Caco-2 (cell line): Measurements from ENCODE around the gene TMEM53. TPM values are rescaled to one million over a fixed set of nuclear protein-coding genes. Genes with fewer than 3 reads are reported as not detected.

Experiments used
- BruUV-seq: library from RNA; stranded (reverse); fragments of 400-500 nt; replicated peaks from 2 replicates; lab custom pipeline; 2021; lab: Mats Ljungman, UMichigan
- CTCF ChIA-PET: fragments of 300-600 bp; sonication (Branson Sonifier 250); formaldehyde crosslinking; loops from one replicate; lab custom pipeline; 2022; ENCODE audit warnings: antibody characterized with exemption; lab: Charles Lee
- POLR2A ChIA-PET: fragments of 300-600 bp; sonication (Branson Sonifier 250); formaldehyde crosslinking; loops from one replicate; lab custom pipeline; 2022; ENCODE audit warnings: antibody characterized with exemption; lab: Charles Lee
- DNase-seq, 2 experiments: peaks; one replicate each; pipeline versions ENCODE4 v3.0.0 to v3.0.0-alpha.2; 2020 to 2022
- H3K27me3 ChIP-seq: replicated peaks from 2 replicates; pipeline ENCODE4 v1.6.0; 2011; ENCODE audit warnings: low read length; ENCODE audit not compliant: control insufficient read depth, insufficient read depth
- H3K36me3 ChIP-seq: 2 replicates; pipeline ENCODE4 v1.5.1; 2011; ENCODE audit warnings: low read length; ENCODE audit not compliant: control insufficient read depth, insufficient read depth
- H3K4me1 ChIP-seq: fragments of 250-450 bp; sonication (Bioruptor Pico); 2 replicates; pipeline ENCODE4 v1.5.1; 2020; ENCODE audit warnings: mild to moderate bottlenecking
- H3K4me3 ChIP-seq: 2 replicates; pipeline ENCODE4 v1.5.1; 2011; ENCODE audit warnings: low read depth, mild to moderate bottlenecking, control low read depth, low read length
- H3K9me3 ChIP-seq: fragments of 250-450 bp; sonication (Bioruptor Pico); 2 replicates; pipeline ENCODE4 v1.5.1; 2020; ENCODE audit warnings: mild to moderate bottlenecking, moderate library complexity
- H3K27ac Mint-ChIP-seq: one replicate; pipeline ENCODE4 v1.8.0; 2022; ENCODE audit warnings: mixed read lengths; ENCODE audit not compliant: unreplicated experiment
- H3K27me3 Mint-ChIP-seq: one replicate; pipeline ENCODE4 v1.8.0; 2022; ENCODE audit warnings: mixed read lengths; ENCODE audit not compliant: insufficient read depth, unreplicated experiment
- H3K36me3 Mint-ChIP-seq: one replicate; pipeline ENCODE4 v1.8.0; 2022; ENCODE audit warnings: mild to moderate bottlenecking, mixed read lengths; ENCODE audit not compliant: insufficient read depth, unreplicated experiment
- H3K4me1 Mint-ChIP-seq: one replicate; pipeline ENCODE4 v1.8.0; 2022; ENCODE audit warnings: low read depth, mixed read lengths; ENCODE audit not compliant: unreplicated experiment
- H3K4me3 Mint-ChIP-seq: one replicate; pipeline ENCODE4 v1.8.0; 2022; ENCODE audit warnings: mild to moderate bottlenecking, moderate library complexity, mixed read lengths; ENCODE audit not compliant: unreplicated experiment
- H3K9me3 Mint-ChIP-seq: one replicate; pipeline ENCODE4 v1.8.0; 2022; ENCODE audit warnings: mixed read lengths; ENCODE audit not compliant: unreplicated experiment
- CTCF ChIP-seq, 2 experiments: fragments of 200-600 bp in 1 of 2; IDR thresholded peaks; 1 replicate in 1 of 2; 2 replicates in 1 of 2; pipeline versions ENCODE4 v1.5.1 to v1.8.0; 2011 to 2022; ENCODE audit warnings: antibody characterized with exemption in 1 of 2, control low read depth in 1 of 2, inconsistent platforms in 1 of 2, low read depth in 1 of 2, low read length in 1 of 2, mild to moderate bottlenecking in 1 of 2, moderate library complexity in 1 of 2; ENCODE audit not compliant: insufficient read depth in 1 of 2, severe bottlenecking in 1 of 2, unreplicated experiment in 1 of 2
- intact Hi-C: fragments of 100-400 bp; cut with micrococcal nuclease; formaldehyde crosslinking; loops from one replicate; pipeline ENCODE4 v1.10.0; 2022; ENCODE audit not compliant: unreplicated experiment
- total RNA-seq: library from RNA; stranded (reverse); gene quantifications from 2 replicates; pipeline ENCODE4 v1.2.3, GENCODE V29; 2022

TMEM53 gene
- total RNA-seq, 1 experiment from 2014 or later, result 4.4 TPM

GRCh38 chr1:44617703-44618029 is 56.6 kb downstream of the TMEM53 start:
- Mint-ChIP-seq H3K36me3 (no peaks in the 10 kb centered on the region), H3K9me3 (no peaks in the 10 kb centered on the region), H3K4me3 (no peak overlapping the region), H3K27me3 (peaks cover 8% of the 10 kb centered on the region), H3K27ac (no peak overlapping the region), H3K4me1 (no peaks in the 10 kb centered on the region)
- Histone ChIP-seq H3K4me3 (no peak overlapping the region), H3K36me3 (no peaks in the 10 kb centered on the region), H3K9me3 (no peaks in the 10 kb centered on the region), H3K27me3 (peaks cover 2% of the 10 kb centered on the region; the same call in 1 of the 2 replicates), H3K4me1 (no peaks in the 10 kb centered on the region)
- BruUV-seq, result no TSS peak
- no peak for DNase-seq
- POLR2A ChIA-PET, result interaction anchor here (0.6 kb wide), 1 partner anchor 15 kb away, joined by 4 read pairs; no protein-coding TSS in a partner anchor
- TF ChIP-seq CTCF (IDR thresholded peaks at IDR 0.05; ENCODE audit: insufficient read depth in 1 of 2, low read depth in 1 of 2, low read length in 1 of 2, severe bottlenecking in 1 of 2, unreplicated experiment in 1 of 2), result no peak
- CTCF ChIA-PET, result no interaction called here
- intact Hi-C loops, result no loop called here

GRCh38 chr1:44616991-44617702 is 57.1 kb downstream of the TMEM53 start:
- intact Hi-C loops, result no loop called here
- H3K27me3 ChIP-seq, result peaks cover 2% of the 10 kb centered on the region; the same call in 1 of the 2 replicates
- H3K4me1 ChIP-seq, result no peaks in the 10 kb centered on the region
- H3K4me1 Mint-ChIP-seq, result no peaks in the 10 kb centered on the region
- BruUV-seq, result no TSS peak
- H3K36me3 ChIP-seq, result no peaks in the 10 kb centered on the region
- no peaks in the 10 kb centered on the region for H3K9me3 ChIP-seq
- no peaks in the 10 kb centered on the region for H3K36me3 Mint-ChIP-seq
- H3K27ac Mint-ChIP-seq, result no peak overlapping the region
- H3K9me3 Mint-ChIP-seq, result no peaks in the 10 kb centered on the region
- ChIA-PET POLR2A (interaction anchor here (0.6 kb wide), 1 partner anchor 15 kb away, joined by 4 read pairs; no protein-coding TSS in a partner anchor), CTCF (interaction anchor here (0.6 kb wide), 1 partner anchor 39 kb away, joined by 4 read pairs; no protein-coding TSS in a partner anchor)
- H3K27me3 Mint-ChIP-seq, result peaks cover 8% of the 10 kb centered on the region
- DNase-seq, result no peak
- TF ChIP-seq CTCF (IDR thresholded peaks at IDR 0.05; ENCODE audit: insufficient read depth in 1 of 2, low read depth in 1 of 2, low read length in 1 of 2, severe bottlenecking in 1 of 2, unreplicated experiment in 1 of 2), result no peak
- peak overlapping the region; percentile 54 for H3K4me3 Mint-ChIP-seq
- no peak overlapping the region for H3K4me3 ChIP-seq

GRCh38 chr1:44616284-44616990 is 57.8 kb downstream of the TMEM53 start:
- H3K9me3 Mint-ChIP-seq, result no peaks in the 10 kb centered on the region
- ChIA-PET POLR2A (no interaction called here), CTCF (interaction anchor here (0.6 kb wide), 2 partner anchors 39 to 40 kb away, joined by 3 to 4 read pairs; no protein-coding TSS in a partner anchor)
- no peaks in the 10 kb centered on the region for H3K4me1 Mint-ChIP-seq
- Histone ChIP-seq H3K4me3 (no peak overlapping the region), H3K36me3 (no peaks in the 10 kb centered on the region), H3K9me3 (no peaks in the 10 kb centered on the region), H3K4me1 (no peaks in the 10 kb centered on the region), H3K27me3 (peaks cover 2% of the 10 kb centered on the region; the same call in 1 of the 2 replicates)
- intact Hi-C loops, result no loop called here
- H3K36me3 Mint-ChIP-seq, result no peaks in the 10 kb centered on the region
- DNase-seq, result no peak
- peak overlapping the region; percentile 54 for H3K4me3 Mint-ChIP-seq
- BruUV-seq, result no TSS peak
- no peak for TF ChIP-seq CTCF (IDR thresholded peaks at IDR 0.05; ENCODE audit: insufficient read depth in 1 of 2, low read depth in 1 of 2, low read length in 1 of 2, severe bottlenecking in 1 of 2, unreplicated experiment in 1 of 2)
- no peak overlapping the region for H3K27ac Mint-ChIP-seq
- peaks cover 10% of the 10 kb centered on the region for H3K27me3 Mint-ChIP-seq
